Testis (tissue), 2 donors: ENCODE data around the gene C5orf58.

ENCODE experiments used
- CTCF ChIP-seq, 3 experiments: fragments of 450-650 bp in 2 of 3; fragments of 200-600 bp in 1 of 3; sonication (generic) in 1 of 3; IDR thresholded peaks; one replicate each; pipeline ENCODE4 v1.5.1; 2016 to 2019; ENCODE audit warnings: antibody characterized with exemption in 3 of 3, mild to moderate bottlenecking in 2 of 3, moderate library complexity in 1 of 3
- POLR2A ChIP-seq: fragments of 450-650 bp; IDR thresholded peaks from one replicate; pipeline ENCODE4 v1.6.1; 2017; ENCODE audit warnings: antibody characterized with exemption, mild to moderate bottlenecking, moderate library complexity

GRCh38 chr5:170220191-170220590 lies 12.6 kb upstream of the C5orf58 start:
- no peak for TF ChIP-seq CTCF (IDR thresholded peaks at IDR 0.05)
- no peak for TF ChIP-seq POLR2A
